Measurements from ENCODE around the gene ESCO1.

The ESCO1 gene

DNA sequence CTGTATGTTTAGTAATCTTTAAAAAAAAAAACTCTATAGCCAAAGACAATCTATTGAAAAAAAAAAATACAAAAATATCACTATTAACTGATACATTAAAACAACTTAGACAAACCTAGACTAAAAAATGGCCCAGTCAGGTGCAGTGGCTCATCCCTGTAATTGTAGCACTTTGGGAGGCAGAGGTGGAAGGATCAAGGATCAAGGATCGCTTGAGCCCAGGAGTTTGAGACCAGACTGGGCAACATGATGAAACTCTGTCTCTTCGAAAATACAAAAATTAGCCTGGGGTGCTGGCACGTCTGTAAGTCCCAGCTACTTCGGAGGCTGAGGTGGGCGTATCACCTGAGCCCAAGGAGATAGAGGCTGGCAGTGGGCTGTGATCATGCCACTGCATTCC lies 16.1 kb downstream of the ESCO1 start:
- DNase-seq (ENCODE audit: low read depth, low spot score): no peak

DNA sequence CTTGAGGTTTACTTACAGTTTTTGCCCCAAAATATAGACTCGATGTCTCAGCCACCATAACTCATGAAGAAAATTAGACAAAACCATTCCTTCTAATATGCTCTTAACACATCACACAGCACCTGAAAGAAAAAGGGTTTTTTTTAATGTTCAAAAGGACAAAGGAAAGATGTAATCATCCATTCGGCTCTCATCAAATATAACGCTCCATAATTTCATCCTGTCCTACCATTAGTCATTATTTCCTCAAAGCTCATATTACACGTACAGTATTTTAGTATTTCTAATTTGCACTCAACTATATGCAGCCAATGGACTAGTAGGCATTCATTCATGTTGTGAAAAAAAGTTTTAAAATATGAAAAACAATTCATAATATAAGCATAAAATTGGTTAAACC lies 24.8 kb downstream of the ESCO1 start:
- DNase-seq (ENCODE audit: low read depth, low spot score): no peak

DNA sequence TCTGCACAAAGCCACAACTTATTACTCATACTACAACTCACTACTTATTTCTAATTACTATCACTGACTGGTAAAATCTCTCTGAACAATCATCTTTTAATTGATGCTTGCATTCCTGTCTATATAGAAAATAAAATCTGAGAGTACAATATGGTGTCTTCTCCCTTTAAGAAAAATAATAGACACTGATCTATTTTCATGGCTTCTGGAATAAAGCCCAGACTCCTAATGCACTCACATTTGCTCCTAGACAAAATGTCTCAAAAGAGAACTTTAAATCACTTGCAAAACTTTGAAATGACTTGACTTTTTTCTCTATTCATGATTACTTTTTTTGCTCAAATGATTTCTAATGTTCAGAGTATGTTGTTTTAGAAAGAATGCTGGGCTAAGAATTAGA lies 28.7 kb downstream of the ESCO1 start:
- no peak for DNase-seq (ENCODE audit: low read depth, low spot score)

DNA sequence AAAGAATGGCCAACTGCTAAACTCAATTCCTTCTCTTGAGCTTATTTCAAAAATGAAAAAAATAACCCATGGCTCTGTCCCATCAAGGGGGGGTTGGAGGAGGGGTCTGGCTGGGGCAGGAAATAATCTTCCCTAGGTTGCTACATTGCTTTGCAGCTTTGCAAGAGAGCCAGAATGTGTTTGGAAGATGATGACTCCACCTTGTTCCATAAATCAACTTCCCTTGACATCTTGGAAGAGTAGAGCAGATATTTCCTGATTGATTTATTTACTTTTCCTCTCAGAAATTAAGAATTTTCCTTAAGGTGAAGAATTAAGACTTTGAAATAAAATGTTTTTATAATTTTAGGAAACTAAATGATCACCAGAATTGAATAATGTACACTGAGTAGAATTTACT lies 41.3 kb downstream of the ESCO1 start:
- DNase-seq (ENCODE audit: low read depth, low spot score): no peak

DNA sequence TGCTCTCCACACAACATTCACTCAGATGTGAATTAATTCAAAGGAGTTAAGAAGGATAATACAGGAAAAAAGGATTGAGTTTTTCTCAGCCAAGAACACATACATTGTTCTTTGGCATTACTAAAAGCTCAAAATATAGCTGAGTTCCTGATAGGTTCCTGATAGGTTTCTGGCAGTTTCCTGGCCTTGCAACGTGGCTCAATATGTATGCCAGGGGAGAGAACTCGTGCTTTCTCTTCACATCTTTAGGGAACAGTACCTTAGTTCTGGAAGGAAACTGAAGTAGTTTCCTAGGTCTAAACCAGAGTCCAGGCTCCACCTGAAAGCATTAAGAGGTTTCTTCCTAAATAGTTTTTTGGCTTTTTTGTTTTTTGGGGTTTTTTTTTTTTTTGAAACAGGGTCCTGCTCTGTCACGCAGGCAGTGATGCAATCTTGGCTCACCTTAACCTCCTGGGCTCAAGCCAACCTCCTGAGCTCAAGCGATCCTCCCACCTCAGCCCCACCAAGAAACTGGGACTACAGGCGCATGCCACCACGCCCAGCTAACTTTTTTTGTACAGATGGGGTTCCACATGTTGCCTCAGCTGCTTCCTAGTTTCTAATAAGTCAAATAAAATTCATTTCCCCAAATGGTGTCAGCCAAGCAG lies 42.8 kb downstream of the ESCO1 start:
- no peak for DNase-seq (ENCODE audit: low read depth, low spot score)

DNA sequence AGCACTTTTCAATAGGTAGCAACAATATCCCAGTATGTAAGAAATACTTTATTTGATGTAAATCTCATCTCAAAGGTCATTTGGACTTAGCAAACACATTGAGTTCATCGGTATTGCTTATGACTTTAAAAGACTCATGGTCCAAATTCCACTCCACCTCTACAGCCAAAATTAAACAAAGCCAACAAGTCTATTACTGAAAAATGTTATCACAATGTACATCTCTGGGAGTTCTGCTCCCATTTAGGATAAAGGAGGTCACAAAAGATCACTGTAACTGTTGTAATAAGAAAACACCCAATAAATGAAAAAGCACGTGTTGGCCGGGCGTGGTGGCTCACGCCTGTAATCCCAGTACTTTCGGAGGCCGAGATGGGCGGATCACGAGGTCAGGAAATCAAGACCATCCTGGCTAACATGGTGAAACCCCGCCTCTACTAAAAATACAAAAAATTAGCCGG lies 50.0 kb downstream of the ESCO1 start:
- DNase-seq (ENCODE audit: low read depth, low spot score): no peak

DNA sequence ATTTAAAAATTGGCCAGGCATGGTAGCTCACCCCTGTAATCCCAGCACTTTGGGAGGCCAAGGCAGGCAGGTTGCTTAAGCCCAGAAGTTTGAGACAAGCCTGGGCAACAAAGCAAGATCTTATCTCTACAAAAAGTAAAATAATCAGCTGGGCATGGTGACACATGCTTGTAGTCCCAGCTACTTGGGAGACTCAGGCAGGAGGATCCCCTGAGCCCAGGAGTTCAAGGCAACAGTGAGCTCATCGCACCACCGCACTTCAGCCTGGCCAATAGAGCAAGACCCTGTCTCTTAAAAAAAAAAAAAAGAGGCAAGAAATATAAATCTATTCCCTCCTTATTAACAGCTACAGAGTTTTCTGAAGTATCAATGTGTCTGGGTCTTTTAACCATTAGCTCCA lies 51.9 kb downstream of the ESCO1 start:
- DNase-seq (ENCODE audit: low read depth, low spot score): no peak

DNA sequence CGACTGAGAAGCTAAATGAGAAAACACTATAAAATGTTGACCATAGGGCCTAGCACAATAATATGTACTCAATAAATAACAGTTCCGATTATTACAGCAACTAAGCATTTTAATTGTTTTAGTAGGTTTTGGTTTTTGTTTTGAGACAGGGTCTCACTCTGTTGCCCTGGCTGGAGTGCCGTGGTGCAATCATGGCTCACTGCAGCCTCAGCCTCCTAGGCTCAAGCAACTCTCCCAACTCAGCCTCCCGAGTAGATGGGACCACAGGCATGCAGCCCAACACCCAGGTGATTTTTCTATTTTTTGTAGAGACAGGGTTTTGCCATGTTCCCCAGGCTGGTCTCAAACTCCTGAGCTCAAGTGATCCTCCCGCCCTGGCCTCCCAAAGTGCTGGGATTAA lies 54.1 kb downstream of the ESCO1 start:
- no peak for DNase-seq (ENCODE audit: low read depth, low spot score)

DNA sequence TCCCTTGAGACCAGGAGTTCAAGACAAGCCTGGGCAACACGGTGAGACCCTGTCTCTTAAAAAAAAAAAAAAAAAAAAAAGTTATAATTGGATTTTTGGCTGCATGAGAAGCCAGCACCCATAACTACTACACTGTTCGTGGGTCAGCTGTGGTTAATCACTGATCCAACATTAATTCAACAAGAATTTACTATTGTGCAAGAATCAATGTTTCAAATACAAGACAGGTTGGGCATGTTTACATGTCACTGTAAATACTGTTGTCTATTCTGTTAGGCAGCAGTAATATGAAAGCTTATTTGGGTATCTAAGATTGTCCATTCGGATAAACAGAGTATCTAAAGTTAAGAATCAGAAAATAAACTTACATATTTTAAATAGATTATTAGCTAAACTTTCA lies 62.3 kb downstream of the ESCO1 start:
- DNase-seq (ENCODE audit: low read depth, low spot score): no peak

DNA sequence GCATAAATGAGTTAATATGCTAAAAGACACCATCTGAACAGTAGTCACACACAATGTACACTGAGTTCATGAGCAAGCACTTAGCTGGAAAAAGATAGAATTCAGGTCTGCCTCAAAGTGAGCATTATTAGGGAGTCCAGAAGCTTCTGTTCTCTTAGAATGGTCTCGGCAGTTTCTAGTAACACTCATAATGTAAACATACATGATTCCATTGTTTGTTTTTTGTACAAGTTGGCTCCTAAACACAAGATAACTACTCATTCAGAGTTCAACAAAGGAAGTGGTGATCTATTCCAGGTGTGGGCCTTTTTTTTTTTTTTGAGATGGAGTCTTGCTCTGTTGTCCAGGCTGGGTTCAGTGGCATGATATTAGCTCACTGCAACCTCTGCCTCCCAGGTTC lies 66.2 kb downstream of the ESCO1 start:
- no peak for DNase-seq (ENCODE audit: low read depth, low spot score)

DNA sequence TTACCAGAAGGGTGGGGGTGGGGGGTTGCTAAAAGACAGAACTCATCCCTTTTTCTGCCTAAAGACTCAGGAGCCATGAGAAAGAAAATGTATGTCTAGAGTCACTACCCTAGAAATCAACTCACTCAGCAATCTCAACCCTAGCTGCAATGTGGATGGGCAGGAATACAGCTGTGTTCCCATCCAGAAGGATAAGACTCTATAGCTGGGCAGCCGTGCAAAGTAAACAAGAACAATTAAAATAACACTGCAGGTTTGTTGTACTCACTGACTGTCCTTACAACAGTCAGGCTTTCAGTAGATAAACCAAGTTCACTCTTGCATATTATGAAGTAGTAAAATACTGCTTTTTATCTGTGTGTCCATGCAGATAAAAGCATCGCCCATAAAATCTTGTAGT lies 74.0 kb downstream of the ESCO1 start:
- DNase-seq (ENCODE audit: low read depth, low spot score): no peak

DNA sequence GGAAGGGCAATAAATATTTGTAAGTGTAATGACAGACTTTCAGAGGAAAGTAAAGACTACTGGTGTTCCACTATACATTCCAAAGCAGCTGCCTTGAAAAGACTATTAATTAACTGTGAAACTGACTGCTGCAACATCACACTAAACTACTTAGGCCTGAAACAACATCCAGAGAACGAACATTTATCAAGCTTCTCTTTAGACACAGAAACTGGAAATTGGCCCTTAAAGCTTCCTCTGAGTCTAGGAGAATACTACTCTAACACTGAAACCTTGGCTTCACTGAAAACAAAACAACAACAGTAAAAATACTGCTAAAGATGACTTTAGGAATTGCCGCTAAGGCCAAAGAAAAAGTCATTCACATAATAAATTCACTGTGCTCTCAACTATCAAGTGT lies 74.6 kb downstream of the ESCO1 start:
- DNase-seq (ENCODE audit: low read depth, low spot score): no peak

DNA sequence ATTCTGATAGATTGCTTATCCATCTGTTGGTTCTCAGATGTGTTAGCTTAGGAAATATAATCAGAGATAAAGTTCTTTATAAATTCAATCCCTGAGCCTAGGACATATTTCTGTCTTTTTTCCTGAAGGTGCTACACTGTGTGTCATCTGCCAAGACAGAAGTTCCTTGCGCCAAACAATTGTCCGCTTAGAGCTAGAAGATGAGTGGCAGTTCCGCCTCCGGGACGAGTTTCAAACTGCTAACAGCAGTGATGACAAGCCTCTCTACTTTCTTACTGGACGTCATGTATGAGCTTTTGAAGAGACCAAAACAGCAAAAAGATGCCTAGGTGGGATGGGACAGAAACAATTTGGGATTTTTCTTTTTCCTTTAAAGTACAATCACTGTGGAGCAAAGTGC lies 78.0 kb downstream of the ESCO1 start:
- no peak for DNase-seq (ENCODE audit: low read depth, low spot score)

DNA sequence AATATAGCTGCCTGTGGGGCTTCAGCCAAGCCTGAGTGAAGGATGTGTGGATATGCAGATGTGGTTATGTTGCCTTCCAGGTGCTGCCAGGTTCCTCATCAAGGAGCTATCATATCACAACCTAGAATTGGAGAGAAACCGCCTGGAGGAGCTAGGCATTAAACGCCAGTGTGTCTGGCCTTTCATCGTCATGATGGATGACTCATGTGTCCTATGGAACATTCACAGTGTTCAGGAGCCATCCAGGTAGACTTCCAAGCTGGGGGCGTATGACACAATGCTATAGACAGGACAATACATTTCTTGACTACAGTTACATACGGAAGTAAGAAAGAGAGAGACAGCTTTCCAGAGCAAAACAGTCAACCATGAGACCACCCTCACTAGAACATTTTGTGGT lies 86.8 kb downstream of the ESCO1 start:
- no peak for DNase-seq (ENCODE audit: low read depth, low spot score)

DNA sequence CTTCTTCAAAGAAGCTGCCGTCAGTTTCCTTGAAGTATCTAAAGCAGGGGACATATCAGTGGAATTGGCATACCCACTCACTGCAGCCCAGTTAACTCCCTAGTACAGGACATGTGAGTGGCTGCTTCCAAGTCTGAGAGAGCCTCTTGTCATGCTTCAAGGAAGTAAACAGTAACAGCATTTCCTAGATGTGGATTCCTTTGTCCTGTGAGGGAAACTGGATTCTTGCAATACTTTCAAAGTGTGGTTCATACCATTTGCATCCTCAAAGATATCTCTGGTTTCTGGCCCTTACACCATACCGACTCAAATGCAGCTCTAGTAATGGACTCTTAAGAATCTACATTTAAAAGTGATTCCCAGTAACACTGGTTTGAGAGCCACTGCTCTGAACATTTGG lies 87.2 kb downstream of the ESCO1 start:
- no peak for DNase-seq (ENCODE audit: low read depth, low spot score)

DNA sequence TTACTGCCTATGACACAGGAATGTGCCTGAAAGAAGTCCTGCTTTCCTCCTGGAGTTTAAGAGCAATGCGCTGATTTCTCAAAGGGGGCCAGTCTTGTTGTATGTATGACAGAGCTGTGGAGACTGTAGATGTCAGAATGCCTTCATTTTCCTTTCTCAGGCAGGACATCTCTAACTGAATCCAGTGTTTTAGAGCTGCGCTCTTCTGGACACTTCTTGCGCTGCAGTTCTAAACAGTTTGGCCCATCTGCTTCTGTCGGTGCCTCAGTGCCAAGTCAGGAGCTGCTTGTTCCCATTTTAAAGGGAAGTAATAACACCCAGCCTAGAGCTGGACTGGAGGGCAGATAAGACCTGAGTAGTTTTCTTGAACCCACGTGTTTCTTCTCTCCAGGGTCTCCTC lies 91.4 kb downstream of the ESCO1 start:
- no peak for DNase-seq (ENCODE audit: low read depth, low spot score)

DNA sequence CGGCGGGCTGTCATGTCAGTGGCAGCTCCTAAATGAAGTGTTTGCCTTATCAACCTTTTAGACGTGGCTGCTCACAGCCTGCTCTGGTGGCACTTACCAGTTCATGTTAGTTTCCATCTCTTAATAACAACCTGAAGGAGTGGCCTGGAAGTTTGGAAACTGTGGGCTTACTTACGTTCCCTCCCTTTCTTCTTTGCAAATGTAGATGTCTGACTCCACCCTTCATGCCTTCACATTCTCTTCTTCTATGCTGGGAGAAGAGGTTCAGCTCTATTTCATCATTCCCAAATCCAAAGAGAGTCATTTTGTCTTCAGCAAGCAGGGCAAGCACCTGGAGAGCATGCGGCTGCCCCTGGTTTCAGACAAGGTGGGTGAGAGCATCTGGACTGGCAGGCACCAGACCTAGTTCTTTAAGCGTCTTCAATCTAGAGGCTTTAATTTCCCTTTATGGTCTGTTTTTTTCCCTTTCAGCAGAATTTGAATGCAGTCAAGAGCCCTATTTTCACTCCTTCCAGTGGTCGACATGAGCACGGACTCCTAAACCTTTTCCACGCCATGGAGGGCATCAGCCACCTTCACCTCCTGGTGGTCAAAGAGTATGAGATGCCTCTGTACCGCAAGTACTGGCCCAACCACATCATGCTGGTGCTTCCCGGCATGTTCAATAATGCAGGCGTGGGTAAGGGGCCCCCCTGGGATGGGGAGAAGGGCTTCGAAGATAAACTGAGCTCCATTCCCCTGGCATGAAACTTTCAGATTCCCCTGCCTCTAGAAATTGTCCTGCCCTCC lies 92.4 kb downstream of the ESCO1 start:
- no peak for DNase-seq (ENCODE audit: low read depth, low spot score)

DNA sequence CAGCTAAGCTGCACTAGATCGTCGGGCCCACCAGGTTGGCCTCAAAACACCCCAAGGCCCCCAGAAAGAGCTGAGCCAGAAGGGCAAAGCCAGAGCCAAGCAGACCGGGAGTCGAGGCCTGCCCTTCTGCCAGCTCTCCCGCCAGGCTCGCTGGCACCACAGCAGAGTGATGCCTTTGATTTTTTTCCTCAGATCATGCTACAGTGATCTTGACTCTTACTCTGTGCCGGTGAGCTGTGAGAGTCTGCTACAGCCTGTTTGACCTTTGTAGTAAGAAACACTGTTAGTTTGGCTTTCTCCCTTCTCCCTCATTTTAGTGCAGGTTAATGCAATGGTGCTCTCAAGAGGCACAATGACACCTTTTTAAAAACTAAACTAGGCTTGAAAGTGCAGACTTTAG lies 97.8 kb downstream of the ESCO1 start:
- no peak for DNase-seq (ENCODE audit: low read depth, low spot score)

DNA sequence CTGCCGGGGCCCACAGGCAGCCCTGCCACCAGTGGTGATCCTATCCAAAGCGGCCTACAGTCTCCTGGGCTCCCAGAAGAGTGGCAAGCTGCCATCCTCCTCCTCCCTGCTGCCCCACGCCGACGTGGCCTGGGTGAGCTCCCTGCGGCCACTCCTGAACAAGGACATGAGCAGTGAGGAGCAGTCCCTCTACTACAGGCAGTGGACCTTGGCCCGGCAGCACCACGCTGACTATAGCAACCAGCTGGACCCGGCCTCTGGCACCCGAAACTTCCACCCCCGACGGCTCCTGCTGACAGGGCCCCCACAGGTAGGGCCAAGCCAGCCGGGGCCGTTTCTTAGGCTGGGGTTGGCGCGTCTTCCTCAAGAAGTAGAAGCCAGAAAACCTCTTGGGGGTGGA lies 100.5 kb downstream of the ESCO1 start:
- no peak for DNase-seq (ENCODE audit: low read depth, low spot score)

DNA sequence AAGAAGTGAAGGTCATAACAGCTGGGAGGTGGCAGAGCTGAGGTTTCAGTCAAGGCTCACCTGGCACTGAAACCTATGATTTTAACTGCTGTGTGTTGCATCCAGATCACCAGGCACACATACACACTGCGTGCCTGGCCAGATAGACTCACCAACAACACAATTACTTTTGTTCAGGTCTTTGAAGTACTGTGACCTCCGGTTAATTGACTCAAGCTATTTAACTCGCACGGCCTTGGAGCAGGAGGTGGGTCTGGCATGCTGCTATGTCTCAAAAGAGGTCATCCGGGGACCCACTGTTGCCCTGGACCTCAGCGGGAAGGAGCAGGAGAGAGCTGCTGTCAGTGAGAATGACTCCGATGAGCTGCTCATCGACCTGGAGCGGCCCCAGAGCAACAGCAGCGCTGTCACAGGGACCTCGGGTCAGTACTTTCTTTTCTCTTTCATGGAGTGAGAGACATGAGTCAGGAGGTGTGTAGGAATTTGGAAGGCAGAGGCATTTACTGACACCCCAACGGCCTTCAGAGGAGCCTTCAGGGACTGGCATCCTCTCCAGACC lies 104.1 kb downstream of the ESCO1 start:
- DNase-seq (ENCODE audit: low read depth, low spot score): no peak

DNA sequence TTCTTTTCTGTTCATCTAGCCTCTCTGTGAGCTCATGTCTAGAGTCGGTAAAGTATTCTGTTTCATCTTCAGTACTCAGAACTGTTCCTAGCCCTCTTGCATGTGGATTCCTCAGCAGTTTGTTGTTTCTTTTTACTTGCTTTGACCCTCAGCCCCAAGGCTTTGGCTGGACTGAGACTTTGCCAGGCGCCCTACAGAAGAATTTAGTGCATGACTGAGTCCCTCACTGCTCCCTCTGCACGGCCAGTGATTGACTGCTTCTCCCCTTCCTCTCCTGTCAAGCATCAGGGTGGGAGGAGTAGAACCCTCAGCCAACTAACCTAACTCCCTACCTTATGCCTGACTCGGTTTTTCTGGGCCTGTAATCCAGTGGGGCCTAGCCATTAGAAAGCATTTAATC lies 109.8 kb downstream of the ESCO1 start:
- DNase-seq (ENCODE audit: low read depth, low spot score): no peak

DNA sequence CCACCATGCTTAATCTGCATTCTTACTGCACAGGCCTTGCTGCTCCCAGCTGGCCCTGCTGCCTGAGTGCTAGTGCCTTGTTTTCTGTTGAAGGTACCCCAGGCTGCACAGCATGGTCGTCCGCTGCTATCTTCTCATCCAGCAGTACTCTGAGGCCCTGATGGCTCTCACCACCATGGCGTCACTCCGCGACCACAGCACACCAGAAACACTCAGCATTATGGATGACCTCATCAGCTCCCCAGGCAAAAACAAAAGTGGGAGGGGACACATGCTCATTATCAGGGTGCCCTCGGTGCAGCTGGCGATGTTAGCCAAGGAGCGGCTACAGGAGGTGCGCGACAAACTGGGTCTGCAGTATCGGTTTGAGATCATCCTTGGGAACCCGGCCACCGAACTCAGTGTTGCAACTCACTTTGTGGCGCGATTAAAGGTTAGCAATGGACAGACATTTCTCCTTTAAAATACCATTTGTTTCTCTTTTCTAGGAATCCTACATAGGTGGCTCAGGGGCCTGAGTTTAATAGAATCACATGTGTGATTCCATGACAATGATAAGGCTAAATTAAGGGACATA lies 110.5 kb downstream of the ESCO1 start:
- DNase-seq (ENCODE audit: low read depth, low spot score): no peak

Measured in ELF-1 (cell line).